Measurements from ENCODE around the gene PLEKHG3. TPM values are rescaled to one million over a fixed set of nuclear protein-coding genes. Genes with fewer than 3 reads are reported as not detected.

The PLEKHG3 gene
- total and polyA plus RNA-seq, 10 of the 15 experiments (the other 5 are each of a cell fraction or from before 2014, with no cell fraction given), result 0.03 to 0.73 (median 0.07) TPM; not detected in 5

GRCh38 chr14:64737391-64738280 lies 33.4 kb downstream of the PLEKHG3 start (continued):
- TF ChIP-seq SUZ12 (IDR thresholded peaks at IDR 0.05; ENCODE audit: unreplicated experiment) (no peak), ZNF592 (IDR thresholded peaks at IDR 0.05) (no peak), TCF12 (IDR thresholded peaks at IDR 0.05; ENCODE audit: low read depth, low read length) (no peak)

- CTCF ChIA-PET, result no interaction called here
- no peak overlapping the region for H3K9ac ChIP-seq (ENCODE audit: control insufficient read depth, insufficient read depth, low read length)
- FAIRE-seq, result no peak
Measured at GRCh38 chr14:64738281-64738804, 34.1 kb downstream of the PLEKHG3 start.

More at GRCh38 chr14:64738281-64738804, 34.1 kb downstream of the PLEKHG3 start:
- no peaks in the 10 kb centered on the region for H3K9me3 ChIP-seq (replicated peaks; ENCODE audit: control insufficient read depth, insufficient read depth, low read length)
- no peak for ATAC-seq
- intact Hi-C loops (cut with micrococcal nuclease; ENCODE audit: unreplicated experiment), result no loop called here
- 54% methylated on average over 8 of the region's 9 CpGs for WGBS (ENCODE audit: insufficient coverage, insufficient replicate concordance, low lambda C conversion rate, missing lambda C conversion rate)
- H4K20me1 ChIP-seq (ENCODE audit: control insufficient read depth, insufficient read depth), result no peaks in the 10 kb centered on the region
- TF ChIP-seq ZNF24 (IDR thresholded peaks at IDR 0.05) (no peak), PAX5 (IDR thresholded peaks at IDR 0.05; ENCODE audit: borderline replicate concordance, low read depth, low read length) (no peak), RELA (IDR thresholded peaks at IDR 0.05; ENCODE audit: borderline replicate concordance, partially characterized antibody) (no peak), PKNOX1 (IDR thresholded peaks at IDR 0.05) (no peak), RB1 (IDR thresholded peaks at IDR 0.05; ENCODE audit: borderline replicate concordance) (no peak), ESRRA (IDR thresholded peaks at IDR 0.05; ENCODE audit: low read length) (no peak), BCL3 (IDR thresholded peaks at IDR 0.05; ENCODE audit: borderline replicate concordance, insufficient read depth, low read depth, low read length, poor library complexity, severe bottlenecking) (no peak), HSF1 (IDR thresholded peaks at IDR 0.05; ENCODE audit: low read depth, low read length) (no peak)
- H2AFZ ChIP-seq (ENCODE audit: control insufficient read depth, low read depth, low read length), result no peak overlapping the region
- DNase-seq (ENCODE audit: low read depth, low spot score), result no peak
- ChIA-PET POLR2A (no interaction called here), RAD21 (ENCODE audit: unreplicated experiment) (no interaction called here), SMC1A (ENCODE audit: uncharacterized antibody, unreplicated experiment) (no interaction called here)
- no peaks in the 10 kb centered on the region for H3K4me1 ChIP-seq (ENCODE audit: control insufficient read depth, insufficient read depth, low read length)
- no peak overlapping the region for H3K4me2 ChIP-seq (ENCODE audit: control insufficient read depth, insufficient read depth)
- H3K36me3 ChIP-seq (ENCODE audit: control insufficient read depth in 2 of 2, insufficient read depth in 2 of 2, low read length in 1 of 2), result no peaks in the 10 kb centered on the region
- in situ Hi-C loops (cut with MboI), result no loop called here
- H3K27me3 ChIP-seq (replicated peaks in 1 of 2; ENCODE audit: control insufficient read depth in 2 of 2, insufficient read depth in 2 of 2, low read length in 1 of 2), result no peaks in the 10 kb centered on the region
- no TSS peak for BruUV-seq (replicated peaks)
- no peaks in the 10 kb centered on the region for H3K79me2 ChIP-seq (ENCODE audit: control insufficient read depth, insufficient read depth, low read length)
- no peak overlapping the region for H3K4me3 ChIP-seq
- H3K27ac ChIP-seq (ENCODE audit: control insufficient read depth, insufficient read depth), result no peak overlapping the region
